Measurements from ENCODE around the gene TPBGL. TPM values are rescaled to one million over a fixed set of nuclear protein-coding genes. Genes with fewer than 3 reads are reported as not detected.

The TPBGL gene
- total RNA-seq, 1 donor from 2014 or later: 0.07 TPM

GRCh38 chr11:75204012-75204674 is 36.4 kb upstream of the TPBGL start:
- no peak for TF ChIP-seq CTCF (IDR thresholded peaks at IDR 0.05; ENCODE audit: unreplicated experiment)
- Mint-ChIP-seq H3K36me3 (no peaks in the 10 kb centered on the region), H3K4me3 (no peak overlapping the region), H3K9me3 (no peaks in the 10 kb centered on the region), H3K4me1 (no peaks in the 10 kb centered on the region), H3K27ac (no peak overlapping the region), H3K27me3 (ENCODE audit: low read depth) (peaks cover 9% of the 10 kb centered on the region)
- no peak for DNase-seq (ENCODE audit: low spot score in 2 of 2, unreplicated experiment in 2 of 2)

GRCh38 chr11:75204685-75205563 is 35.6 kb upstream of the TPBGL start:
- H3K36me3 Mint-ChIP-seq: no peaks in the 10 kb centered on the region
- no peak overlapping the region for H3K4me3 Mint-ChIP-seq
- no peaks in the 10 kb centered on the region for H3K4me1 Mint-ChIP-seq
- peak; percentile 90 for TF ChIP-seq CTCF (IDR thresholded peaks at IDR 0.05; ENCODE audit: unreplicated experiment)
- no peaks in the 10 kb centered on the region for H3K9me3 Mint-ChIP-seq
- no peak overlapping the region for H3K27ac Mint-ChIP-seq
- DNase-seq (ENCODE audit: low spot score in 2 of 2, unreplicated experiment in 2 of 2): peak; percentile 70 to 88
- H3K27me3 Mint-ChIP-seq (ENCODE audit: low read depth): peaks cover 9% of the 10 kb centered on the region

GRCh38 chr11:75205564-75206020 is 35.0 kb upstream of the TPBGL start:
- H3K27ac Mint-ChIP-seq: no peak overlapping the region
- H3K27me3 Mint-ChIP-seq (ENCODE audit: low read depth): peaks cover 9% of the 10 kb centered on the region
- no peak overlapping the region for H3K4me3 Mint-ChIP-seq
- TF ChIP-seq CTCF (IDR thresholded peaks at IDR 0.05; ENCODE audit: unreplicated experiment): no peak
- DNase-seq (ENCODE audit: low spot score in 2 of 2, unreplicated experiment in 2 of 2): no peak
- no peaks in the 10 kb centered on the region for H3K4me1 Mint-ChIP-seq
- no peaks in the 10 kb centered on the region for H3K9me3 Mint-ChIP-seq
- H3K36me3 Mint-ChIP-seq: no peaks in the 10 kb centered on the region

GRCh38 chr11:75208446-75208845 is 32.1 kb upstream of the TPBGL start:
- DNase-seq (ENCODE audit: low spot score in 2 of 2, unreplicated experiment in 2 of 2): no peak
- Mint-ChIP-seq H3K27ac (no peak overlapping the region), H3K27me3 (ENCODE audit: low read depth) (peaks cover 18% of the 10 kb centered on the region), H3K4me1 (no peaks in the 10 kb centered on the region), H3K4me3 (no peak overlapping the region), H3K36me3 (no peaks in the 10 kb centered on the region), H3K9me3 (no peaks in the 10 kb centered on the region)
- TF ChIP-seq CTCF (IDR thresholded peaks at IDR 0.05; ENCODE audit: unreplicated experiment): no peak

- Mint-ChIP-seq H3K36me3 (no peaks in the 10 kb centered on the region), H3K4me1 (no peaks in the 10 kb centered on the region), H3K27ac (no peak overlapping the region), H3K4me3 (no peak overlapping the region), H3K9me3 (no peaks in the 10 kb centered on the region), H3K27me3 (ENCODE audit: low read depth) (peaks cover 26% of the 10 kb centered on the region)
- no peak for DNase-seq (ENCODE audit: low spot score in 2 of 2, unreplicated experiment in 2 of 2)
- TF ChIP-seq CTCF (IDR thresholded peaks at IDR 0.05; ENCODE audit: unreplicated experiment): no peak
Observed at GRCh38 chr11:75212411-75212810, 28.2 kb upstream of the TPBGL start.

Measured in mesothelial cell of epicardium (in vitro differentiated cells).